ENCODE measurements around the gene TMEM205. TPM values are rescaled to one million over a fixed set of nuclear protein-coding genes. Genes with fewer than 3 reads are reported as not detected.
A peak's percentile ranks its signal among the peaks of the same experiment; 100 is the strongest.

The TMEM205 gene
- total RNA-seq, 1 experiment from 2014 or later: 93.1 TPM

DNA sequence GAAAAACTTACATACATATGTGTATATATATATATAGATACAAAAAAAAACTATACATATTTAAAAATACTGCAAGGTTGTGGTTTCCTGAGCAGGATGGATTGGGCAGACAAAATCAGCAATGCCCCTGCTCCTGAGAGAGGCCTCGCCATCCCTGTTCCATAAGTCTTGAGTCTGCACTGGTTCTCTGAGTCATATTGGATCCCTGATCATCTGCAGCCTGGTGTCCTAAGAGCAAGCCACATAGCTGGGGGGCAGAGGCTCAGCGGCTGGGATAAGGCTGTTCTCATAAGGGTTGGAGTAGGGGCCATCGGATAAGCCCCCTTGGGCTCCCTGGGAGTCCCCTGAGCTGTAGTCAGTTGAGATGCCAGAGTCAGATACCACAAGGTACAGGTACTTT lies 31.7 kb upstream of the TMEM205 start:
- POLR2A ChIA-PET: interaction anchor here (0.6 to 5.6 kb wide), 12 partner anchors 9 to 1344 kb away, joined by 3 to 88 read pairs (median 3); partner anchors contain the start of genes CCDC159, ELOF1, ODAD3 and PRKCSH
- no peaks in the 10 kb centered on the region for H3K36me3 Mint-ChIP-seq (ENCODE audit: insufficient read depth, unreplicated experiment)
- CTCF ChIA-PET: interaction anchor here (0.5 to 1.8 kb wide), 11 partner anchors 11 to 225 kb away, joined by 3 to 6 read pairs (median 3); partner anchors contain the start of gene RAB3D
- no TSS peak for BruUV-seq (replicated peaks)
- intact Hi-C loops (cut with micrococcal nuclease): no loop called here
- H3K9me3 Mint-ChIP-seq (ENCODE audit: unreplicated experiment): no peaks in the 10 kb centered on the region
- peaks cover 35% of the 10 kb centered on the region for H3K4me1 Mint-ChIP-seq (ENCODE audit: insufficient read depth, unreplicated experiment)
- DNase-seq (ENCODE audit: unreplicated experiment): peak; percentile 44
- no peak for TF ChIP-seq CTCF (IDR thresholded peaks at IDR 0.05; ENCODE audit: unreplicated experiment)
- H3K27ac Mint-ChIP-seq (ENCODE audit: low read depth, unreplicated experiment): peak overlapping the region; percentile 69
- H3K27me3 Mint-ChIP-seq (ENCODE audit: insufficient read depth, unreplicated experiment): no peaks in the 10 kb centered on the region
- H3K4me3 Mint-ChIP-seq (ENCODE audit: unreplicated experiment): peak overlapping the region; percentile 58

- intact Hi-C loops (cut with micrococcal nuclease): no loop called here
- POLR2A ChIA-PET: interaction anchor here (0.6 to 5.6 kb wide), 15 partner anchors 9 to 1345 kb away, joined by 3 to 88 read pairs (median 3); partner anchors contain the start of genes CCDC159, ELOF1, ODAD3 and PRKCSH
- peak overlapping the region; percentile 69 for H3K27ac Mint-ChIP-seq (ENCODE audit: low read depth, unreplicated experiment)
Observed at GRCh38 chr19:11377237-11377636, 31.2 kb upstream of the TMEM205 start.

DNA sequence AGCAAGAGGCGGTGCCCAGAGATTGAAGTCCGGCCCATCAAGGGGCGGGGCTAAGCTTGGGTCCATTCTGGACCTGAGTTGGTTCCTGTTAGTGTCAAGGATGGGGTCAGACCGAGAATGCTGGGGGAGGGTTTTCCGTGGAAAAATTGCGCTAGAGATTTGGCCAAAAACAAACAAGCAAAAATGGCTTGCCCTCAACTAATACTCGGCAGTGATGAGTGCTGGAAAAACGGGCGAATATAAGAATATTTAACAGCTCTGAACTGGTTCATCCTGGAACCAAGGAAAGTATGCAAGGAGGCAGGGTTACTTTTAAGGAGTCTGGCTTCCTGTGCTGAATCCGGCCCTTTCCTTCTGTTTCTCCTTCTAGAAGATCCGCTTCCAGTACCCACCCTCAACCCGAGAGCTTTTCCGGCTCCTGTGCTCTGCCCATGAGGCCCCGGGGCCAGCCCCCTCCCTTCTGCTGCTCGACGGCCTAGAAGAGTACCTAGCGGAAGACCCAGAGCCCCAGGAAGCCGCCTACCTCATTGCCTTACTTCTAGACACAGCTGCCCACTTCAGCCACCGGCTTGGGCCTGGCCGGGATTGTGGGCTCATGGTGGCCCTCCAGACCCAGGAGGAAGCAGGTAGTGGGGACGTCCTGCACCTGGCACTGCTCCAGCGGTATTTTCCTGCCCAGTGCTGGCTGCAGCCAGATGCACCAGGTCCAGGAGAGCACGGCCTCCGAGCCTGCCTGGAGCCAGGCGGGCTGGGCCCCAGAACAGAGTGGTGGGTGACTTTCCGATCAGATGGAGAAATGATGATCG lies 29.3 kb upstream of the TMEM205 start:
- Mint-ChIP-seq H3K27me3 (ENCODE audit: insufficient read depth, unreplicated experiment) (no peaks in the 10 kb centered on the region), H3K9me3 (ENCODE audit: unreplicated experiment) (no peaks in the 10 kb centered on the region), H3K4me1 (ENCODE audit: insufficient read depth, unreplicated experiment) (peaks cover 23% of the 10 kb centered on the region), H3K4me3 (ENCODE audit: unreplicated experiment) (no peak overlapping the region), H3K27ac (ENCODE audit: low read depth, unreplicated experiment) (no peak overlapping the region), H3K36me3 (ENCODE audit: insufficient read depth, unreplicated experiment) (peaks cover 3% of the 10 kb centered on the region)
- POLR2A ChIA-PET: interaction anchor here (0.6 to 5.6 kb wide), 25 partner anchors 14 to 1794 kb away, joined by 3 to 88 read pairs (median 4); partner anchors contain the start of genes CCDC159, ECSIT, LDLR and ODAD3
- no peak for TF ChIP-seq CTCF (IDR thresholded peaks at IDR 0.05; ENCODE audit: unreplicated experiment)
- TSS peak; percentile 71 for BruUV-seq (replicated peaks)
- CTCF ChIA-PET: interaction anchor here (0.6 to 2.0 kb wide), 8 partner anchors 9 to 1650 kb away, joined by 3 to 6 read pairs (median 4); partner anchors contain the start of genes EPOR and PRKCSH
- intact Hi-C loops (cut with micrococcal nuclease): loop anchor here (2.0 kb wide), 1 partner anchor 29 kb away; the partner anchor contains the start of genes CCDC159 and TMEM205
- no peak for DNase-seq (ENCODE audit: unreplicated experiment)

More at GRCh38 chr19:11377237-11377636, 31.2 kb upstream of the TMEM205 start:
- BruUV-seq (replicated peaks): no TSS peak
- CTCF ChIA-PET: interaction anchor here (0.5 to 2.0 kb wide), 12 partner anchors 11 to 239 kb away, joined by 3 to 6 read pairs (median 3); partner anchors contain the start of gene RAB3D
- TF ChIP-seq CTCF (IDR thresholded peaks at IDR 0.05; ENCODE audit: unreplicated experiment): no peak
- H3K27me3 Mint-ChIP-seq (ENCODE audit: insufficient read depth, unreplicated experiment): no peaks in the 10 kb centered on the region
- H3K36me3 Mint-ChIP-seq (ENCODE audit: insufficient read depth, unreplicated experiment): no peaks in the 10 kb centered on the region
- H3K9me3 Mint-ChIP-seq (ENCODE audit: unreplicated experiment): no peaks in the 10 kb centered on the region
- peaks cover 35% of the 10 kb centered on the region for H3K4me1 Mint-ChIP-seq (ENCODE audit: insufficient read depth, unreplicated experiment)
- peak; percentile 90 for DNase-seq (ENCODE audit: unreplicated experiment)
- peak overlapping the region; percentile 58 for H3K4me3 Mint-ChIP-seq (ENCODE audit: unreplicated experiment)

All from MCF 10A (cell line).